Measurements from ENCODE around the gene FOLR2. TPM values are rescaled to one million over a fixed set of nuclear protein-coding genes. Genes with fewer than 3 reads are reported as not detected.
A peak's percentile ranks its signal among the peaks of the same experiment; 100 is the strongest.

Gene FOLR2
- total RNA-seq, 4 donors from 2014 or later = 6.6 to 12.5 (median 7.7) TPM

DNA sequence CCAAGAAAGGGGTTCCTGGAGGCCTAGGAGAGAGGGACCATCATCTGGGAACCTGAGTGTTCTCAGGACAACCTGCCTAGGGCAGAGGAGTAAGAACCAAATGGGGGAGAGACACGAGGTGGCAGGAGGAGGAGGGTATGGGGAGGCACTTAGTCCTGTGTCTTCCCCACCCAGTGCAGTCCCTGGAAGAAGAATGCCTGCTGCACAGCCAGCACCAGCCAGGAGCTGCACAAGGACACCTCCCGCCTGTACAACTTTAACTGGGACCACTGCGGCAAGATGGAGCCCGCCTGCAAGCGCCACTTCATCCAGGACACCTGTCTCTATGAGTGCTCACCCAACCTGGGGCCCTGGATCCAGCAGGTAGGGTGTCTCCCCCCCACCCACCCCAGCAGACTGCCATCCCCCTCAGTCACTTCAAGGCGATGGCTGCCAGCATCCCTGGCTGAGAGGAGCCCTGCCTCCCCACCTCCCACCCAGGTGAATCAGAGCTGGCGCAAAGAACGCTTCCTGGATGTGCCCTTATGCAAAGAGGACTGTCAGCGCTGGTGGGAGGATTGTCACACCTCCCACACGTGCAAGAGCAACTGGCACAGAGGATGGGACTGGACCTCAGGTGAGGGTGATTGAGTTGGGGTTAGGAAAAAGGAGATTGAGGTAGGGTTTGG, 4.2 kb downstream of the FOLR2 start:
- H3K4me3 ChIP-seq (ENCODE audit: low read depth, poor library complexity, severe bottlenecking) = no peak overlapping the region
- 84 to 86% methylated on average over 9 to 10 of the region's 10 CpGs for WGBS, 2 donors
- no peak for TF ChIP-seq POLR2A (IDR thresholded peaks at IDR 0.05)
- TF ChIP-seq, protein P1, sequence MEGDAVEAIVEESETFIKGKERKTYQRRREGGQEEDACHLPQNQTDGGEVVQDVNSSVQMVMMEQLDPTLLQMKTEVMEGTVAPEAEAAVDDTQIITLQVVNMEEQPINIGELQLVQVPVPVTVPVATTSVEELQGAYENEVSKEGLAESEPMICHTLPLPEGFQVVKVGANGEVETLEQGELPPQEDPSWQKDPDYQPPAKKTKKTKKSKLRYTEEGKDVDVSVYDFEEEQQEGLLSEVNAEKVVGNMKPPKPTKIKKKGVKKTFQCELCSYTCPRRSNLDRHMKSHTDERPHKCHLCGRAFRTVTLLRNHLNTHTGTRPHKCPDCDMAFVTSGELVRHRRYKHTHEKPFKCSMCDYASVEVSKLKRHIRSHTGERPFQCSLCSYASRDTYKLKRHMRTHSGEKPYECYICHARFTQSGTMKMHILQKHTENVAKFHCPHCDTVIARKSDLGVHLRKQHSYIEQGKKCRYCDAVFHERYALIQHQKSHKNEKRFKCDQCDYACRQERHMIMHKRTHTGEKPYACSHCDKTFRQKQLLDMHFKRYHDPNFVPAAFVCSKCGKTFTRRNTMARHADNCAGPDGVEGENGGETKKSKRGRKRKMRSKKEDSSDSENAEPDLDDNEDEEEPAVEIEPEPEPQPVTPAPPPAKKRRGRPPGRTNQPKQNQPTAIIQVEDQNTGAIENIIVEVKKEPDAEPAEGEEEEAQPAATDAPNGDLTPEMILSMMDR (IDR thresholded peaks at IDR 0.05) = no peak
- peak in 1 of 2 donors; percentile 63 for DNase-seq (ENCODE audit: low spot score in 2 of 2)
- intact Hi-C loops (cut with DNase I; ENCODE audit: low total_unique reads) = no loop called here

DNA sequence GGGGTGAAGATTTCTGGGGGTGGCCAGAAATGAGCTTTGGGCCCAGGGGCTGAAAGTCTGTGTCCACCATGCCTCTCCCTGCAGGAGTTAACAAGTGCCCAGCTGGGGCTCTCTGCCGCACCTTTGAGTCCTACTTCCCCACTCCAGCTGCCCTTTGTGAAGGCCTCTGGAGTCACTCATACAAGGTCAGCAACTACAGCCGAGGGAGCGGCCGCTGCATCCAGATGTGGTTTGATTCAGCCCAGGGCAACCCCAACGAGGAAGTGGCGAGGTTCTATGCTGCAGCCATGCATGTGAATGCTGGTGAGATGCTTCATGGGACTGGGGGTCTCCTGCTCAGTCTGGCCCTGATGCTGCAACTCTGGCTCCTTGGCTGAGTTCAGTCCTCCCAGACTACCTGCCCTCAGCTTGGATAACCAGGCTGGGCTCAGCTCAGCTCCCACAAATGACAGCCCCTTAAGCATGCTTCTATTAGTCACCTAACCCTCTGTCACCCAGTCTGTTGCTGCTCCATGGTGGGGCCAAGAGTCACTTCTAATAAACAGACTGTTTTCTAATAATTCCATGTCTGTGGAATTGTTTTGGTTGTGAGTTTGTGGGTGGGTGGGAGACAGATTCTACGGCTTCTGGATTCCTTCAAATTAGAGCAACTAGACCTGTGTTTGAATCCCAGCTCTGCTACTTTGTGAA, 4.9 kb downstream of the FOLR2 start:
- intact Hi-C loops (cut with DNase I; ENCODE audit: low total_unique reads) = no loop called here
- 71 to 76% methylated on average over 7 of the region's 7 CpGs for WGBS, 2 donors
- TF ChIP-seq, protein P1 (IDR thresholded peaks at IDR 0.05) = no peak
- no peak for TF ChIP-seq POLR2A (IDR thresholded peaks at IDR 0.05)
- DNase-seq (ENCODE audit: low spot score in 2 of 2) = peak in 1 of 2 donors; percentile 84
- H3K4me3 ChIP-seq (ENCODE audit: low read depth, poor library complexity, severe bottlenecking) = no peak overlapping the region

DNA sequence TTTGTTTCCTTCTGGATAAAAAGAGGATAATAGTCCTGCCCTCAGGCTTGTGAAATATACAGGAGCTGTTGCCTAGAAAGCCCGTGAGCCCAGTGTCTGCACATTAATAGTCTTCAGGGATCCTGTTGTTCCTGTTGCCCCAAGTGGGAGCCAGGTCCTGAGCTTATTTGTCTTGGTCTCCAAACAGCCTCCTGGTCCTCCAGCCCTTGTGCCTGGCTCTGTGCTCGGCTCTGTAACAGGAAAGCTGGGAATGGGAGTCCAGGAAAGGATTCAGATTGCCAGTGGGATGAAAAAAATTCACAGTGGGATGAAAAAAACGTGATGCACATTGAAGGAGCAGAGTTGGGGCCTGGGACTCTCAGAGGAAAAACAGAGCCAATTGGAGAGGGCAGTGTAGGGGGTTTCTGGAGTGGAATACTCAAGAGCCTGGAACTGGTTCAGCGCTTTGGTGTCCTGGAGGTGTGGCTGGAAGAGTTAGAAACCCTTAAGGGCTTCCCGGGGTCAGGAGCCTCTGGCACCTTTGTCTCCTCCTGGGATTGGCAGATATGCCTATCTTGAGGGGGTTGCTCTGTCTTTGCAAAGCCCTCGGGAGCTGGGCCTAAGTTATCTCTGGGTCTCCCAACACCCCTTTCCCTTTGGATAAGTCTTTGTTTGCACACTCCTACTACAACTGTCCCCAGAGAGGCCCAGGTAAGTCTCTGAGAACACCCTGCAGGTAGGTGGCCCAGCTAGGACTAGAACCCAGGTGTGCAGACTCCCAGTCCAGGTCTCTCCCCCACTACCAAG, 5.7 kb downstream of the FOLR2 start:
- 55 to 56% methylated on average over 6 of the region's 6 CpGs for WGBS, 2 donors
- DNase-seq (ENCODE audit: low spot score in 2 of 2) = peak in 1 of 2 donors; percentile 77
- intact Hi-C loops (cut with DNase I; ENCODE audit: low total_unique reads) = no loop called here

DNA sequence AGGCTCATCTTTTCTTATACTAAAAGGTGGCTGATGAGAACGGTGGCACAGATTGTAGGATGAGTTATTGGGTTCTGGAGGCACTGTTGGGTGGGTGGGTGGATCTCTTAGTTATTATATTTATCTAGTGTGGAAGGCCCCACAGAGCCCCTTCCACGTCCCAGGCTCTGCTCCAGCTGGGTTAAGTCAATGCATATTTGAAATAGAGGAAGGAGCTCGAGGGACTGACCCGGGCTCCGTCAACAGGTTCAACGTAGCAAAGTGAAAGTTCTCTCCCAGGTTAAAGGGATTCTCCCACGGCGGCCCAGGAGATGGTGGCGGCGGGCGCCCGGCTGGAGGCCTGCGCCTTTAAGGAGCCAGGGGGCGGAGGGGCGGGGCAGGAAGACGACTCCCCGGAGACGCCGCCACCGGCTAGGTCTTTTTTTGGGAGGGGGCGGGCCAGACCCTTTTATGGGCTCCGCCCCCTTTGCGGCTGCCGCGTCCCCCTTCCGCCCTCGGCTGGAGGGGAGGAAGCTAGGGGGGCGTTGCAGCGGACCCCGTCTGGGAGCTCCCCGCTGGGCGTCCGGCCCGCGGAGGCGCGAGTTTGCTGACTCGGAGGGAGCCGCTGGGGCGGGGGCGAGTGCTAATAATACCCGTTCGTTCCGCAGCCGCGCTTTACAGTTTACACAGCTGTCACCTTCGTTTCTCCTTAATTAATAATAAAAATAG, 6.5 kb downstream of the FOLR2 start:
- intact Hi-C loops (cut with DNase I; ENCODE audit: low total_unique reads) = no loop called here
- no peak for TF ChIP-seq POLR2A (IDR thresholded peaks at IDR 0.05)
- TF ChIP-seq, protein P1 (IDR thresholded peaks at IDR 0.05) = no peak
- WGBS, 2 donors = 1 to 2% methylated on average over 33 to 41 of the region's 47 CpGs
- peak; percentile 93 to 98 for DNase-seq (ENCODE audit: low spot score in 2 of 2)
- H3K4me3 ChIP-seq (ENCODE audit: low read depth, poor library complexity, severe bottlenecking) = peak overlapping the region; percentile 64

More for the DNA sequence above, 5.7 kb downstream of the FOLR2 start:
- TF ChIP-seq POLR2A (IDR thresholded peaks at IDR 0.05) = no peak
- TF ChIP-seq, protein P1 (IDR thresholded peaks at IDR 0.05) = no peak
- peak overlapping the region; percentile 64 for H3K4me3 ChIP-seq (ENCODE audit: low read depth, poor library complexity, severe bottlenecking)

Data from lower leg skin (tissue), 4 donors.